ENCODE measurements around the gene TTPAL. TPM values are rescaled to one million over a fixed set of nuclear protein-coding genes. Genes with fewer than 3 reads are reported as not detected.

The TTPAL gene
- total RNA-seq, 1 donor from 2014 or later, result 20.8 TPM

DNA sequence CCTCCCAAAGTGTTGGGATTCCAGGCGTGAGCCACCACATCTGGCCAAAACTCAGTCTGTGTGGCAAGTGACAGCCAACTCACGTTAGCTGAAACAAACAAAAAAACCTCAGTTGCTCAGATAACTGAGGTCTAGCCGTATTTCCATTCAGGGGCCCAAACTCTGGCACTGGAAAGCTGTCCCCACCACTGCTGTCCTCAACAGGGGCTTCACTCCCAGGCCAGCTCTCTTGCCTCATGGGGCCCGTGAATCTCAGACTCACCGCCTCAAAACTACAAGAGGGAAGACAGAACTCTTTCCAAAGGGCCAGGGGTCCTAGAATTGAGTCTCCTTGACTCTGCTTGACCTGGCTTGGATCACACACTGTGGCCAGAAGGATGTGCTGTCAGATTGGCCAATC, 7.4 kb downstream of the TTPAL start:
- no peaks in the 10 kb centered on the region for H3K27me3 Mint-ChIP-seq
- DNase-seq (ENCODE audit: extremely low spot score, unreplicated experiment), result no peak
- H3K9me3 Mint-ChIP-seq, result no peaks in the 10 kb centered on the region
- H3K36me3 Mint-ChIP-seq, result peaks cover 7% of the 10 kb centered on the region
- no peaks in the 10 kb centered on the region for H3K4me1 Mint-ChIP-seq (ENCODE audit: unreplicated experiment)
- H3K4me3 Mint-ChIP-seq, result no peak overlapping the region
- TF ChIP-seq, protein P1, sequence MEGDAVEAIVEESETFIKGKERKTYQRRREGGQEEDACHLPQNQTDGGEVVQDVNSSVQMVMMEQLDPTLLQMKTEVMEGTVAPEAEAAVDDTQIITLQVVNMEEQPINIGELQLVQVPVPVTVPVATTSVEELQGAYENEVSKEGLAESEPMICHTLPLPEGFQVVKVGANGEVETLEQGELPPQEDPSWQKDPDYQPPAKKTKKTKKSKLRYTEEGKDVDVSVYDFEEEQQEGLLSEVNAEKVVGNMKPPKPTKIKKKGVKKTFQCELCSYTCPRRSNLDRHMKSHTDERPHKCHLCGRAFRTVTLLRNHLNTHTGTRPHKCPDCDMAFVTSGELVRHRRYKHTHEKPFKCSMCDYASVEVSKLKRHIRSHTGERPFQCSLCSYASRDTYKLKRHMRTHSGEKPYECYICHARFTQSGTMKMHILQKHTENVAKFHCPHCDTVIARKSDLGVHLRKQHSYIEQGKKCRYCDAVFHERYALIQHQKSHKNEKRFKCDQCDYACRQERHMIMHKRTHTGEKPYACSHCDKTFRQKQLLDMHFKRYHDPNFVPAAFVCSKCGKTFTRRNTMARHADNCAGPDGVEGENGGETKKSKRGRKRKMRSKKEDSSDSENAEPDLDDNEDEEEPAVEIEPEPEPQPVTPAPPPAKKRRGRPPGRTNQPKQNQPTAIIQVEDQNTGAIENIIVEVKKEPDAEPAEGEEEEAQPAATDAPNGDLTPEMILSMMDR (conservative IDR thresholded peaks at IDR 0.05), result no peak
- no peak overlapping the region for H3K27ac Mint-ChIP-seq

DNA sequence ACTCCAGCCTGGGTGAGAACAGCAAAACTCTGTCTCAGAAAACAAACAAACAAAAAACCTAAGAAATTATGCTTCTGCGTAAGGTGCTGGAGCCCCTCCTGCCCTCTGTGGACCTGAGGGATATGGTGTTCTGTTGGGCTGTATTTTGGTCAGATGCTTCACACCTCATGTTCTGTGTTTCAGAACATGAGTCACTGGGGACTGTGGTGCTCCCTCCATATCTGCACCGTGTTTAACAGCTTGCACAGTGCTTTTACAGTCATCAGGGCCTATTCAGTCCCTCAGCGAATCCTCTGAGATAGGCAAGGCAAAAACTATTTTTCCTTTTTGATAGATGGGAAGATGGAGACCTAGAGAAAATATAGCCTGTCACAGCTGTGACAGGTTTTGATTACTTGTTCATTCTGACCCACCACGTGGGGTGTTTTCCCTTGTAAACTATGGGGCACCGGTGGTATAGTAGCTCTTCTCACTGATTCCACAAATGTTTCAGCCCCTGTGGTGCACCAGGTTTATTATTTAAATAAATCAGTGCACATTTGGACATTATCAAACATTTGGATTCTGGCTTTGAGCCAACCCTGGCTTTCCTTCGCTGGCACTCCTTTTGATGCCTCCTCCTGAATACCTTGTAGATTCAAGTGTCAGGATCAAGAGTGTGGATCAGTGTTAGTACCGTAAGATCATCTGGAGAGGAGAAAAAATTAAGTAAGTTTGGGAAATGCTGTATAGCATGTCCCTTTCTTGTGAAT, 9.6 kb downstream of the TTPAL start:
- H3K27me3 Mint-ChIP-seq, result no peaks in the 10 kb centered on the region
- H3K4me3 Mint-ChIP-seq, result no peak overlapping the region
- TF ChIP-seq, protein P1 (conservative IDR thresholded peaks at IDR 0.05), result no peak
- no peak for DNase-seq (ENCODE audit: extremely low spot score, unreplicated experiment)
- no peaks in the 10 kb centered on the region for H3K9me3 Mint-ChIP-seq
- no peaks in the 10 kb centered on the region for H3K4me1 Mint-ChIP-seq (ENCODE audit: unreplicated experiment)
- no peak overlapping the region for H3K27ac Mint-ChIP-seq
- H3K36me3 Mint-ChIP-seq, result peaks cover 17% of the 10 kb centered on the region

DNA sequence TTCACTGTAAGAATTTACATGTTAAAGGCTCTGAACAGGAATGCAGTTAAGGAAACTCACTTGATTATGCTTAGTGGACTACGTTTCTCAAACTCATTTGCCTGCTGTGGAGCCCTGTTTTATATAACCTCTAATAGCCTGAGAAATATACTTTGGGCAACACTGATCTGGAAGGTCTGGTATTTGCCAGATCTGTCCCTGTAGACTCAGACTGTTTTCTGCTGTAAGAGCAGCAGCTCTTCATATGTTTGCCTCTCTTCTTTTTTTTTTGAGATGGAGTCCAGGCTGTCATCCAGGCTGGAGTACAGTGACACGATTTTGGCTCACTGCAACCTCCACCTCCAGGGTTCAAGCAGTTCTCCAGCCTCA, 10.1 kb downstream of the TTPAL start:
- H3K27me3 Mint-ChIP-seq, result no peaks in the 10 kb centered on the region
- no peak overlapping the region for H3K4me3 Mint-ChIP-seq
- no peaks in the 10 kb centered on the region for H3K4me1 Mint-ChIP-seq (ENCODE audit: unreplicated experiment)
- H3K36me3 Mint-ChIP-seq, result peaks cover 17% of the 10 kb centered on the region
- no peak for DNase-seq (ENCODE audit: extremely low spot score, unreplicated experiment)
- no peaks in the 10 kb centered on the region for H3K9me3 Mint-ChIP-seq
- TF ChIP-seq, protein P1 (conservative IDR thresholded peaks at IDR 0.05), result no peak
- H3K27ac Mint-ChIP-seq, result no peak overlapping the region

DNA sequence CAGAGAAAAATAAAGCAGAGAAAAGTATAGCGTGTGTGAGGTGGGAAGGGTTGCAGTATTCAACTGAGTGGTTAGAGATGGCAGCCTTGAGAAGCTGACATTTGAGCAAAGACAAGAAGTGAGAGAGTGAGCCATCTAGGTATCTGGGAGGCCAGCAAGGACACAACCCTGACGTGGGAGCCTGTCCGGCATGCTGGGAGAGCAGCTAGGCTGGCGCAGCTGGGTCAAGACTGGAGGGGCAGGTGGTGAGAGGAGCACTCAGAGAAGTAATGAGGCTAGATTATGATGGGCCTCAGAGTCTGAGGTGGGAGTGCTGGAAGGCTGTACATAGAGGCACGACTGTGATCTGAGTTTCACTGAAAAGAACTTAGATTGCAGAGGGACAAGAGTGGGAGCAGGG, 12.9 kb downstream of the TTPAL start:
- Mint-ChIP-seq H3K4me1 (ENCODE audit: unreplicated experiment) (no peaks in the 10 kb centered on the region), H3K27ac (peak overlapping the region; percentile 17), H3K36me3 (peaks cover 26% of the 10 kb centered on the region), H3K4me3 (no peak overlapping the region), H3K27me3 (no peaks in the 10 kb centered on the region), H3K9me3 (no peaks in the 10 kb centered on the region)
- TF ChIP-seq, protein P1 (conservative IDR thresholded peaks at IDR 0.05), result no peak
- DNase-seq (ENCODE audit: extremely low spot score, unreplicated experiment), result no peak

DNA sequence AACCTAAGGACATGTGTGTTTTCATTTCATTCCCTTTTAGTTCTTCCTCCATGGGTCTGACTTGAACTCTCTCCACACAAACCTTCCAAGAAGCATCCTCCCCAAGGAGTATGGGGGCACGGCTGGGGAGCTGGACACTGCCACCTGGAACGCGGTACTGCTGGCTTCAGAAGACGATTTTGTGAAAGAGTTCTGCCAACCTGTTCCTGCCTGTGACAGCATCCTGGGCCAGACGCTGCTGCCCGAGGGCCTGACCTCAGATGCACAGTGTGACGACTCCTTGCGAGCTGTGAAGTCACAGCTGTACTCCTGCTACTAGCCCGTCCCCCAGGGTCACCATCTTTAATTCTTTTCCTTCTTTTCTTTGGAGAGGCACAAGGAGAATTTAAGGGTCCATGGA, 13.5 kb downstream of the TTPAL start:
- TF ChIP-seq, protein P1 (conservative IDR thresholded peaks at IDR 0.05), result no peak
- no peak overlapping the region for H3K27ac Mint-ChIP-seq
- H3K4me3 Mint-ChIP-seq, result no peak overlapping the region
- H3K4me1 Mint-ChIP-seq (ENCODE audit: unreplicated experiment), result no peaks in the 10 kb centered on the region
- H3K9me3 Mint-ChIP-seq, result no peaks in the 10 kb centered on the region
- peaks cover 30% of the 10 kb centered on the region for H3K36me3 Mint-ChIP-seq
- DNase-seq (ENCODE audit: extremely low spot score, unreplicated experiment), result no peak
- H3K27me3 Mint-ChIP-seq, result no peaks in the 10 kb centered on the region
